Calu3 (cell line): Measurements from ENCODE around the gene ACKR3. TPM values are rescaled to one million over a fixed set of nuclear protein-coding genes. Genes with fewer than 3 reads are reported as not detected.

Source experiments
- BruUV-seq: library from RNA; stranded (reverse); fragments of 400-500 nt; replicated peaks from 2 replicates; lab custom pipeline; 2021; lab: Mats Ljungman, UMichigan
- CTCF ChIA-PET: fragments of 300-600 bp; sonication (Branson Sonifier 250); formaldehyde crosslinking; loops from one replicate; lab custom pipeline; 2022; ENCODE audit warnings: antibody characterized with exemption; lab: Charles Lee
- DNase-seq: peaks from one replicate; pipeline ENCODE4 v3.0.0; 2022
- H3K27ac Mint-ChIP-seq: one replicate; pipeline ENCODE4 v1.8.0; 2022; ENCODE audit warnings: mixed read lengths; ENCODE audit not compliant: unreplicated experiment
- H3K27me3 Mint-ChIP-seq: one replicate; pipeline ENCODE4 v1.8.0; 2022; ENCODE audit warnings: mixed read lengths; ENCODE audit not compliant: unreplicated experiment
- H3K36me3 Mint-ChIP-seq: one replicate; pipeline ENCODE4 v1.8.0; 2022; ENCODE audit warnings: mild to moderate bottlenecking, moderate library complexity, mixed read lengths; ENCODE audit not compliant: insufficient read depth, unreplicated experiment
- H3K4me1 Mint-ChIP-seq: one replicate; pipeline ENCODE4 v1.8.0; 2022; ENCODE audit warnings: mild to moderate bottlenecking, low read depth, mixed read lengths; ENCODE audit not compliant: unreplicated experiment
- H3K4me3 Mint-ChIP-seq: one replicate; pipeline ENCODE4 v1.8.0; 2022; ENCODE audit warnings: mild to moderate bottlenecking, low read depth, moderate library complexity, mixed read lengths; ENCODE audit not compliant: unreplicated experiment
- H3K9me3 Mint-ChIP-seq: one replicate; pipeline ENCODE4 v1.8.0; 2022; ENCODE audit warnings: low read depth, mixed read lengths; ENCODE audit not compliant: unreplicated experiment
- intact Hi-C: fragments of 100-400 bp; cut with micrococcal nuclease; formaldehyde crosslinking; loops from one replicate; pipeline ENCODE4 v1.10.0; 2022; ENCODE audit not compliant: unreplicated experiment
- total RNA-seq: library from RNA; stranded (reverse); gene quantifications from 2 replicates; pipeline ENCODE4 v1.2.3, GENCODE V29; 2022
- TF ChIP-seq, protein P1 (sequence below): fragments of 200-600 bp; IDR thresholded peaks from one replicate; pipeline ENCODE4 v1.8.0; 2022; ENCODE audit warnings: antibody characterized with exemption; ENCODE audit not compliant: unreplicated experiment

The ACKR3 gene
- total RNA-seq, 1 experiment from 2014 or later, result 8.8 TPM

DNA sequence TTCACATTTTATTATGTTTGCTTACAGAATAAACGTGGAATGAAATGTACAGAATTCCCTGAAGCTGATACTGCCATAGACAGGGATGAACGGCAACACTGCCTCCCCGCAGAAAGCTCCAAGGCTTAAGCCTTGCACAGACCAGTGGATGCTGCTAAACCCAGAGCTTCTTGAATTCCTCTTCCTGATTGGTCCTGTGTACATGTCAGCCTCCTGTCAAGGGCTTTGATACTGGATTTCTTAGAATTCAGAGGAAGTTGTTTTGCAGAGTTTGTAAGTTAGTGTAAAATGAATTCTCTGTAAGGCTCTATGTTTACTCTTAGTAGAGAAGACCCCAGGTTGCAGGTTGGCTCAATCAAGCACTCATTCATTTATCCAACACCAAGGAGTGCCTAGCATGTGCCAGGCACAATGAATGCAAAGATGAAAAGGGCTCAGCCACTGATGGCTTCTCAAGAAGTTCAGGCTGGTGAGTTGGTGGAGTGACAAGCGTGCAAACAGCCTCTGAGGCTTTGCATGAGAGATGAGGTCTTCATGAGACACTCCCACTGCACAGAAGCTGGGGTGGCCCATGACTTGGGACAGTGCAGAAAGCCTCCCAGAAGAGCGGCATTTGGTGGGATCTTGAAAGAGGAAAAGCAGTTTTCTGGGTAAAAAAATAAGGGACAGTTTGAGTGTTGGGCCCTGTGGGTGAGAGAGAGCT, 50.4 kb downstream of the ACKR3 start:
- DNase-seq, result no peak
- BruUV-seq, result no TSS peak
- Mint-ChIP-seq H3K36me3 (no peaks in the 10 kb centered on the region), H3K27me3 (peaks cover 98% of the 10 kb centered on the region), H3K27ac (no peak overlapping the region), H3K4me3 (no peak overlapping the region), H3K9me3 (no peaks in the 10 kb centered on the region), H3K4me1 (no peaks in the 10 kb centered on the region)
- intact Hi-C loops, result no loop called here
- CTCF ChIA-PET, result no interaction called here
- TF ChIP-seq, protein P1, sequence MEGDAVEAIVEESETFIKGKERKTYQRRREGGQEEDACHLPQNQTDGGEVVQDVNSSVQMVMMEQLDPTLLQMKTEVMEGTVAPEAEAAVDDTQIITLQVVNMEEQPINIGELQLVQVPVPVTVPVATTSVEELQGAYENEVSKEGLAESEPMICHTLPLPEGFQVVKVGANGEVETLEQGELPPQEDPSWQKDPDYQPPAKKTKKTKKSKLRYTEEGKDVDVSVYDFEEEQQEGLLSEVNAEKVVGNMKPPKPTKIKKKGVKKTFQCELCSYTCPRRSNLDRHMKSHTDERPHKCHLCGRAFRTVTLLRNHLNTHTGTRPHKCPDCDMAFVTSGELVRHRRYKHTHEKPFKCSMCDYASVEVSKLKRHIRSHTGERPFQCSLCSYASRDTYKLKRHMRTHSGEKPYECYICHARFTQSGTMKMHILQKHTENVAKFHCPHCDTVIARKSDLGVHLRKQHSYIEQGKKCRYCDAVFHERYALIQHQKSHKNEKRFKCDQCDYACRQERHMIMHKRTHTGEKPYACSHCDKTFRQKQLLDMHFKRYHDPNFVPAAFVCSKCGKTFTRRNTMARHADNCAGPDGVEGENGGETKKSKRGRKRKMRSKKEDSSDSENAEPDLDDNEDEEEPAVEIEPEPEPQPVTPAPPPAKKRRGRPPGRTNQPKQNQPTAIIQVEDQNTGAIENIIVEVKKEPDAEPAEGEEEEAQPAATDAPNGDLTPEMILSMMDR, result no peak

DNA sequence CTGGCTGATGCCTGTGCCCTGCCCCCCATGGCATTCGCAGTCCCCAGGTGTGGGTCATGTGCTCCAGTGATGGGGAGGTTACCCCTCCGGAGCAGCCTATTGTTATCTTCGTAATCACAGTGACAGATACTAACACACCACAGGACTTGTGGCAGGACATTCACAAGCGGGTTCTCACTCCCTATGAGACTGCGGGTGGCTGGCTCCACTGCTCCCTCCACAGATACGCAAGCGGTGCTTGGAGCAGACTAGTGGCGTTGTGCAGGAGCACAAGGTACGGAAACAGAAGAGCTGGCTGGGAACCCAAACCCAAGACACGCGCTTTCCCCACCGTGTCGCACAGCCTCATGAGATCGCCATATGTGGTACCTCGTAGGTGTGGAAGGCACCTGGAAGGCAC, 52.2 kb downstream of the ACKR3 start:
- CTCF ChIA-PET, result no interaction called here
- H3K9me3 Mint-ChIP-seq, result no peaks in the 10 kb centered on the region
- intact Hi-C loops, result no loop called here
- BruUV-seq, result no TSS peak
- H3K36me3 Mint-ChIP-seq, result no peaks in the 10 kb centered on the region
- peaks cover 98% of the 10 kb centered on the region for H3K27me3 Mint-ChIP-seq
- no peak for DNase-seq
- H3K4me3 Mint-ChIP-seq, result no peak overlapping the region
- H3K4me1 Mint-ChIP-seq, result no peaks in the 10 kb centered on the region
- H3K27ac Mint-ChIP-seq, result no peak overlapping the region
- TF ChIP-seq, protein P1, result no peak

DNA sequence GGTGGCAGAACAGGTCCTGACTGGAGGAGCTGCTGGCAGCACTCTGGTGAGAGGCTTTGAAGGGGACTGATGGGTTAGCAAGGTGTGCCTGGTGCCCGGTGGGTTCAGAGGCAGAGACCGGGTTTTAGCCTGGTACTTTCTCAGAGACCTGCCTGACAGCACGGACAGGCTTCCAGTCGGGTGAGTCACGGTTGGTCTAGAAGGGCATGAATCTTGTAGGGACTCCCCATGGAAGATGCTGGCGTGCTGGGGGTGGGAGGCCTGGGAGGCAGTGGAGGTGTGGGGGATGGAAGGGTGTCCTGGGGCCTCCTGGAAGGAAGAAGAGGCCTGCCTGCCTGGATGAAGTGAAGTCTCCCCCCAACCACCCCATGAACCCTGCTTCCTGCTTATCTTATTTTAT, 52.6 kb downstream of the ACKR3 start:
- H3K27me3 Mint-ChIP-seq, result peaks cover 94% of the 10 kb centered on the region
- intact Hi-C loops, result no loop called here
- TF ChIP-seq, protein P1, result no peak
- no TSS peak for BruUV-seq
- H3K27ac Mint-ChIP-seq, result no peak overlapping the region
- CTCF ChIA-PET, result no interaction called here
- H3K9me3 Mint-ChIP-seq, result no peaks in the 10 kb centered on the region
- DNase-seq, result no peak
- H3K4me1 Mint-ChIP-seq, result no peaks in the 10 kb centered on the region
- no peaks in the 10 kb centered on the region for H3K36me3 Mint-ChIP-seq
- H3K4me3 Mint-ChIP-seq, result no peak overlapping the region

DNA sequence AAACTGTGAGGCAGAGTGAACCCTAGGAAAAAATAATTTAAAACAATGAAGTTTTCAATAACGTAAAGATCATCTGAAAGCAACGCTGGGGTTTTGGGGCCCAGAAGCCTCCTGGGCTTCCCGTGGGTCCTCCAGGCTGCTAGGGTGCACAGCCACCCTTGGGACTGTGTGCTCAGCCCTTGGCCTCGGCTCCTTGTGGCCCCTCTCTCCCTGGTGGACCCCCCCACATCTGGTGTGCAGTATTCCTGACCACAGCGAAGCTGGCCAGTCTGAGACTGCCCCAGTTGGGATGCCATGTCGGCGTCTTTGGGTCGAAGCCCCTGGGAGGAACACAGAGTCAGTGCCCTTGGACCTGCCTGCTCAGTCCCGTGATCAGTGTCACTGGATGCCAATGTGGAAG, 53.0 kb downstream of the ACKR3 start:
- Mint-ChIP-seq H3K27ac (no peak overlapping the region), H3K9me3 (no peaks in the 10 kb centered on the region), H3K4me1 (no peaks in the 10 kb centered on the region), H3K27me3 (peaks cover 90% of the 10 kb centered on the region), H3K36me3 (no peaks in the 10 kb centered on the region), H3K4me3 (no peak overlapping the region)
- no TSS peak for BruUV-seq
- CTCF ChIA-PET, result interaction anchor here (0.6 to 0.7 kb wide), 2 partner anchors 252 to 1848 kb away, joined by 3 read pairs; no protein-coding TSS in a partner anchor
- intact Hi-C loops, result no loop called here
- TF ChIP-seq, protein P1, result no peak
- DNase-seq, result no peak
